ENCODE data around the gene ZMPSTE24. TPM values are rescaled to one million over a fixed set of nuclear protein-coding genes. Genes with fewer than 3 reads are reported as not detected.

ZMPSTE24 gene
- polyA plus RNA-seq, 1 donor (not counting 4 experiments of a cell fraction or from before 2014, with no cell fraction given): 73.4 TPM

DNA sequence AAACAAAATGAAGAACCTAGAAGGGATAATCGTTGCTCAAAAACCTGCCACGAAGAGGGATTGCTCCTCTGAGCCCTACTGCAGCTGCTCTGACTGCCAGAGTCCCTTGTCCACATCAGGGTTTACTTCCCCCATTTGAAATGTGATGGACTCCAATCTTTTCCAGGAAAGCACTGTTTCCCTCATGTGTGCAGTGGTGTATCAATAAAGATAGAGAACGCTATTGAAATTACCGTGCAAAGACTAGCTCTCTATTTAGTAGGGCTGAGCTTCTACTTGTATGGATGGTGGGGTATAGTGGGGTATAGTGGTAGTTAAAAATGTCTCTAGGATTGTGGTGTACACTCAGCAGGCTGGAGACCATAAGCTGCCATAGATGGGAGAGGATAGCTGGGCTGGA is 6.6 kb upstream of the ZMPSTE24 start:
- H3K4me1 ChIP-seq (ENCODE audit: control insufficient read depth, extremely low read depth, insufficient read depth, low read length): peaks cover 3% of the 10 kb centered on the region
- peaks cover 14% of the 10 kb centered on the region for H3K79me2 ChIP-seq (ENCODE audit: control insufficient read depth, insufficient read depth, low read length)
- dilution Hi-C loops (cut with MboI; ENCODE audit: extremely low pct_ligation_motif_present, low sequenced_read_pairs): no loop called here
- H3K9ac ChIP-seq (ENCODE audit: control insufficient read depth, extremely low read depth, insufficient read depth, low read length): no peak overlapping the region
- FAIRE-seq (no peak), DNase-seq (ENCODE audit: low read depth, low spot score) (no peak)
- TF ChIP-seq, protein P1, sequence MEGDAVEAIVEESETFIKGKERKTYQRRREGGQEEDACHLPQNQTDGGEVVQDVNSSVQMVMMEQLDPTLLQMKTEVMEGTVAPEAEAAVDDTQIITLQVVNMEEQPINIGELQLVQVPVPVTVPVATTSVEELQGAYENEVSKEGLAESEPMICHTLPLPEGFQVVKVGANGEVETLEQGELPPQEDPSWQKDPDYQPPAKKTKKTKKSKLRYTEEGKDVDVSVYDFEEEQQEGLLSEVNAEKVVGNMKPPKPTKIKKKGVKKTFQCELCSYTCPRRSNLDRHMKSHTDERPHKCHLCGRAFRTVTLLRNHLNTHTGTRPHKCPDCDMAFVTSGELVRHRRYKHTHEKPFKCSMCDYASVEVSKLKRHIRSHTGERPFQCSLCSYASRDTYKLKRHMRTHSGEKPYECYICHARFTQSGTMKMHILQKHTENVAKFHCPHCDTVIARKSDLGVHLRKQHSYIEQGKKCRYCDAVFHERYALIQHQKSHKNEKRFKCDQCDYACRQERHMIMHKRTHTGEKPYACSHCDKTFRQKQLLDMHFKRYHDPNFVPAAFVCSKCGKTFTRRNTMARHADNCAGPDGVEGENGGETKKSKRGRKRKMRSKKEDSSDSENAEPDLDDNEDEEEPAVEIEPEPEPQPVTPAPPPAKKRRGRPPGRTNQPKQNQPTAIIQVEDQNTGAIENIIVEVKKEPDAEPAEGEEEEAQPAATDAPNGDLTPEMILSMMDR (optimal IDR thresholded peaks at IDR 0.05 in 1 of 3, IDR thresholded peaks at IDR 0.05 in 1 of 3, conservative IDR thresholded peaks at IDR 0.05 in 1 of 3; ENCODE audit: extremely low read depth in 1 of 3, insufficient read depth in 2 of 3, low read length in 3 of 3): no peak
- H3K27me3 ChIP-seq (ENCODE audit: control insufficient read depth, extremely low read depth, insufficient read depth, low read length): no peaks in the 10 kb centered on the region
- no peaks in the 10 kb centered on the region for H3K9me1 ChIP-seq (ENCODE audit: control insufficient read depth, extremely low read depth, insufficient read depth, low read length)
- no peak overlapping the region for H3K4me3 ChIP-seq (ENCODE audit: control insufficient read depth in 2 of 3, extremely low read depth in 1 of 3, insufficient read depth in 2 of 3, low read depth in 1 of 3, low read length in 3 of 3)
- H3K4me2 ChIP-seq (ENCODE audit: control insufficient read depth, extremely low read depth, insufficient read depth, low read depth, low read length): no peak overlapping the region
- H3K9me3 ChIP-seq (ENCODE audit: control insufficient read depth, low read depth, low read length): no peaks in the 10 kb centered on the region
- no peaks in the 10 kb centered on the region for H3K36me3 ChIP-seq (ENCODE audit: control insufficient read depth in 2 of 2, extremely low read depth in 1 of 2, insufficient read depth in 2 of 2, low read length in 2 of 2)
- H3K27ac ChIP-seq (ENCODE audit: control insufficient read depth, insufficient read depth, low read length): no peak overlapping the region
- H2AFZ ChIP-seq (ENCODE audit: control insufficient read depth, low read length): no peak overlapping the region
- no peaks in the 10 kb centered on the region for H4K20me1 ChIP-seq (ENCODE audit: control insufficient read depth, extremely low read depth, insufficient read depth, low read length)

DNA sequence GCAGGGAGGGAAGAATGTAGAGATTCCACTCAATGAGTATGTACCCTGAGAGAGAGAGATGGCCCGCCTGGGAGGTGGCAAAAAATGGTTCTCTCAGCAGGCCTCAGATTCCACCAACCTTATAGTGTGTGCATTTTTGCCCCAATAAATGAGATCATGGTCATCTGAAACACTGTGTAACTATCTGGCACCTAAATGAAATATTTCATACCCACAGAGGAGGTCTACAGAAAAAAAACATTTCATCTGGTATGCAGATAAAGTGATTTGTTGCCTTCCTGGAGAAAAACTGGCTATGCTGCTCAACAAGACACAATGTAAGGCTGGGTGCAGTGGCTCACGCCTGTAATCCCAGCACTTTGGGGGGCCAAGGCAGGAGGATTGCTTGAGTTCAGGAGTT is 5.4 kb upstream of the ZMPSTE24 start:
- no peaks in the 10 kb centered on the region for H3K9me3 ChIP-seq (ENCODE audit: control insufficient read depth, low read depth, low read length)

More for the DNA sequence above, 5.4 kb upstream of the ZMPSTE24 start:
- Histone ChIP-seq H3K36me3 (ENCODE audit: control insufficient read depth in 2 of 2, extremely low read depth in 1 of 2, insufficient read depth in 2 of 2, low read length in 2 of 2) (no peaks in the 10 kb centered on the region), H4K20me1 (ENCODE audit: control insufficient read depth, extremely low read depth, insufficient read depth, low read length) (no peaks in the 10 kb centered on the region), H3K4me3 (ENCODE audit: control insufficient read depth in 2 of 3, extremely low read depth in 1 of 3, insufficient read depth in 2 of 3, low read depth in 1 of 3, low read length in 3 of 3) (no peak overlapping the region), H3K27me3 (ENCODE audit: control insufficient read depth, extremely low read depth, insufficient read depth, low read length) (no peaks in the 10 kb centered on the region), H3K9ac (ENCODE audit: control insufficient read depth, extremely low read depth, insufficient read depth, low read length) (no peak overlapping the region), H3K27ac (ENCODE audit: control insufficient read depth, insufficient read depth, low read length) (no peak overlapping the region), H2AFZ (ENCODE audit: control insufficient read depth, low read length) (no peak overlapping the region), H3K4me2 (ENCODE audit: control insufficient read depth, extremely low read depth, insufficient read depth, low read depth, low read length) (no peak overlapping the region), H3K9me1 (ENCODE audit: control insufficient read depth, extremely low read depth, insufficient read depth, low read length) (no peaks in the 10 kb centered on the region), H3K4me1 (ENCODE audit: control insufficient read depth, extremely low read depth, insufficient read depth, low read length) (peaks cover 6% of the 10 kb centered on the region), H3K79me2 (ENCODE audit: control insufficient read depth, insufficient read depth, low read length) (peaks cover 20% of the 10 kb centered on the region)
- dilution Hi-C loops (cut with MboI; ENCODE audit: extremely low pct_ligation_motif_present, low sequenced_read_pairs): no loop called here
- no peak for DNase-seq (ENCODE audit: low read depth, low spot score)
- TF ChIP-seq, protein P1 (optimal IDR thresholded peaks at IDR 0.05 in 1 of 3, IDR thresholded peaks at IDR 0.05 in 1 of 3, conservative IDR thresholded peaks at IDR 0.05 in 1 of 3; ENCODE audit: extremely low read depth in 1 of 3, insufficient read depth in 2 of 3, low read length in 3 of 3): no peak
- TF ChIP-seq EZH2 (IDR thresholded peaks at IDR 0.05; ENCODE audit: low read length): no peak
- FAIRE-seq: no peak
